DOHH2 (cell line): ENCODE results near the gene NUP62.

Experiments
- CTCF ChIP-seq: fragments of 200-600 bp; sonication (generic); IDR thresholded peaks from one replicate; pipeline ENCODE4 v1.5.1; 2014; ENCODE audit warnings: antibody characterized with exemption, mild to moderate bottlenecking, low read depth, low read length; ENCODE audit not compliant: poor library complexity, severe bottlenecking
- EZH2phosphoT487 ChIP-seq: fragments of 200-600 bp; sonication (generic); IDR thresholded peaks from 2 replicates; pipeline ENCODE4 v1.6.1; 2017; ENCODE audit warnings: borderline replicate concordance, mild to moderate bottlenecking, antibody characterized with exemption, low read length, moderate library complexity, mixed read lengths

GRCh38 chr19:49888510-49888824 lies 40.8 kb downstream of the NUP62 start:
- TF ChIP-seq EZH2phosphoT487 (no peak), CTCF (no peak)
